ENCODE measurements around the gene PLVAP. TPM values are rescaled to one million over a fixed set of nuclear protein-coding genes. Genes with fewer than 3 reads are reported as not detected.

PLVAP gene
- total RNA-seq, 1 donor from 2014 or later: 1.5 TPM

- Histone ChIP-seq H3K4me3 (ENCODE audit: low read depth, low read length) (no peak overlapping the region), H3K27me3 (ENCODE audit: control insufficient read depth, insufficient read depth, low read length) (no peaks in the 10 kb centered on the region), H3K36me3 (ENCODE audit: control insufficient read depth, insufficient read depth, low read length) (peaks cover 4% of the 10 kb centered on the region)
- no peak for DNase-seq (ENCODE audit: low read depth)
- TF ChIP-seq CTCF (IDR thresholded peaks at IDR 0.05; ENCODE audit: insufficient read depth, low read length, poor library complexity, severe bottlenecking): no peak
These were observed 54.3 kb downstream of the PLVAP start for GRCh38 chr19:17322854-17323253.

- H3K4me3 ChIP-seq (ENCODE audit: low read depth, low read length): no peak overlapping the region
- peaks cover 4% of the 10 kb centered on the region for H3K36me3 ChIP-seq (ENCODE audit: control insufficient read depth, insufficient read depth, low read length)
- no peak for DNase-seq (ENCODE audit: low read depth)
- TF ChIP-seq CTCF (IDR thresholded peaks at IDR 0.05; ENCODE audit: insufficient read depth, low read length, poor library complexity, severe bottlenecking): no peak
- no peaks in the 10 kb centered on the region for H3K27me3 ChIP-seq (ENCODE audit: control insufficient read depth, insufficient read depth, low read length)
These were observed 55.3 kb downstream of the PLVAP start for GRCh38 chr19:17321655-17322489.

- peaks cover 4% of the 10 kb centered on the region for H3K36me3 ChIP-seq (ENCODE audit: control insufficient read depth, insufficient read depth, low read length)
These were observed 56.7 kb downstream of the PLVAP start for GRCh38 chr19:17320435-17320834.

GRCh38 chr19:17319473-17320238, 57.5 kb downstream of the PLVAP start:
- no peak for TF ChIP-seq CTCF (IDR thresholded peaks at IDR 0.05; ENCODE audit: insufficient read depth, low read length, poor library complexity, severe bottlenecking)
- Histone ChIP-seq H3K27me3 (ENCODE audit: control insufficient read depth, insufficient read depth, low read length) (no peaks in the 10 kb centered on the region), H3K4me3 (ENCODE audit: low read depth, low read length) (no peak overlapping the region), H3K36me3 (ENCODE audit: control insufficient read depth, insufficient read depth, low read length) (peaks cover 4% of the 10 kb centered on the region)
- DNase-seq (ENCODE audit: low read depth): no peak

More at GRCh38 chr19:17320435-17320834, 56.7 kb downstream of the PLVAP start:
- no peak overlapping the region for H3K4me3 ChIP-seq (ENCODE audit: low read depth, low read length)
- TF ChIP-seq CTCF (IDR thresholded peaks at IDR 0.05; ENCODE audit: insufficient read depth, low read length, poor library complexity, severe bottlenecking): no peak
- no peaks in the 10 kb centered on the region for H3K27me3 ChIP-seq (ENCODE audit: control insufficient read depth, insufficient read depth, low read length)
- DNase-seq (ENCODE audit: low read depth): no peak

- no peaks in the 10 kb centered on the region for H3K27me3 ChIP-seq (ENCODE audit: control insufficient read depth, insufficient read depth, low read length)
- H3K4me3 ChIP-seq (ENCODE audit: low read depth, low read length): no peak overlapping the region
- DNase-seq (ENCODE audit: low read depth): no peak
- H3K36me3 ChIP-seq (ENCODE audit: control insufficient read depth, insufficient read depth, low read length): peaks cover 5% of the 10 kb centered on the region
- no peak for TF ChIP-seq CTCF (IDR thresholded peaks at IDR 0.05; ENCODE audit: insufficient read depth, low read length, poor library complexity, severe bottlenecking)
These were observed 58.2 kb downstream of the PLVAP start for GRCh38 chr19:17318966-17319365.

Data from kidney epithelial cell (primary cell).